Ectodermal cell (in vitro differentiated cells): ENCODE results near the gene LSS.

Source experiments
- H3K27ac ChIP-seq: 2 replicates; pipeline ENCODE4 v1.7.0; 2013; ENCODE audit warnings: mild to moderate bottlenecking, low read depth, low read length; ENCODE audit not compliant: insufficient read depth, poor library complexity, severe bottlenecking
- H3K27me3 ChIP-seq: 2 replicates; pipeline ENCODE4 v1.7.0; 2013; ENCODE audit warnings: mild to moderate bottlenecking, low read length; ENCODE audit not compliant: insufficient read depth, control insufficient read depth, poor library complexity, severe bottlenecking
- H3K36me3 ChIP-seq: one replicate; pipeline ENCODE4 v1.7.0; 2013; ENCODE audit warnings: low read length; ENCODE audit not compliant: control insufficient read depth, insufficient read depth
- H3K4me1 ChIP-seq: one replicate; pipeline ENCODE4 v1.7.0; 2013; ENCODE audit warnings: low read length; ENCODE audit not compliant: control insufficient read depth, insufficient read depth
- H3K4me3 ChIP-seq: 2 replicates; pipeline ENCODE4 v1.7.0; 2013; ENCODE audit warnings: low read depth, low read length, control low read depth; ENCODE audit not compliant: insufficient read depth
- H3K9me3 ChIP-seq: 2 replicates; pipeline ENCODE4 v1.7.0; 2013; ENCODE audit warnings: mild to moderate bottlenecking, low read length, moderate library complexity; ENCODE audit not compliant: control insufficient read depth
- WGBS, 2 experiments: methylation state at CpG; one replicate each; pipeline ENCODE4 v1.1.7; 2013; ENCODE audit warnings: missing lambda C conversion rate in 2 of 2; 5-methylcytosine and 5-hydroxymethylcytosine counted together

Gene LSS

DNA sequence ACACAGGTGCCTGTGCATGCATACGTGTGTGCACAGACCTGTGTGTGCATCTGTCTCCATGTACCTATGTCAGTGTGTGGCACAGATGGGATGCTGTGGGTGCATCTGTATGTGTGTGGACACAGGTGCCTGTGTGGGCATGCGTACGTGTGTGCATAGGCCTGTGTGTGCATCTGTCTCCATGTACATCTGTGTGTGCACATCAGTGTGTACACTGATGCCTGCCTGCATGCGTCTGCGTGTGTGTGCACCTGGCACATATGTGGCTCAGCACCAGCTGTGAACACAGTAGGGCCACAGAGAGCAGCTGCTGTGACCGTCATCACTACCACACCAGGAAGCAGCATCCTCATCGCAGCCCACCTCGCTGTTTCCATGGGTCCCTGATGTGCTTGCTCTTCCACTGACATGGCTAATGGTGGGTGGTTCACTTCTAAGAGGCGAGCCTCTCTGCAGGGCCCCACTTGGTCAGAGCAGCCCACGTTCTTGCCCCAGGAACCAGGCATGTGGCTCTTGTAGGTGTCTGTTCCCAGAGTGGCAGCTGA lies 34.7 kb downstream of the LSS start:
- H3K27me3 ChIP-seq: no peaks in the 10 kb centered on the region
- H3K27ac ChIP-seq: no peak overlapping the region
- WGBS, 2 experiments: 94 to 95% methylated on average over 10 of the region's 10 CpGs
- no peak overlapping the region for H3K4me3 ChIP-seq
- no peaks in the 10 kb centered on the region for H3K9me3 ChIP-seq
- H3K4me1 ChIP-seq: no peaks in the 10 kb centered on the region
- peaks cover 13% of the 10 kb centered on the region for H3K36me3 ChIP-seq

DNA sequence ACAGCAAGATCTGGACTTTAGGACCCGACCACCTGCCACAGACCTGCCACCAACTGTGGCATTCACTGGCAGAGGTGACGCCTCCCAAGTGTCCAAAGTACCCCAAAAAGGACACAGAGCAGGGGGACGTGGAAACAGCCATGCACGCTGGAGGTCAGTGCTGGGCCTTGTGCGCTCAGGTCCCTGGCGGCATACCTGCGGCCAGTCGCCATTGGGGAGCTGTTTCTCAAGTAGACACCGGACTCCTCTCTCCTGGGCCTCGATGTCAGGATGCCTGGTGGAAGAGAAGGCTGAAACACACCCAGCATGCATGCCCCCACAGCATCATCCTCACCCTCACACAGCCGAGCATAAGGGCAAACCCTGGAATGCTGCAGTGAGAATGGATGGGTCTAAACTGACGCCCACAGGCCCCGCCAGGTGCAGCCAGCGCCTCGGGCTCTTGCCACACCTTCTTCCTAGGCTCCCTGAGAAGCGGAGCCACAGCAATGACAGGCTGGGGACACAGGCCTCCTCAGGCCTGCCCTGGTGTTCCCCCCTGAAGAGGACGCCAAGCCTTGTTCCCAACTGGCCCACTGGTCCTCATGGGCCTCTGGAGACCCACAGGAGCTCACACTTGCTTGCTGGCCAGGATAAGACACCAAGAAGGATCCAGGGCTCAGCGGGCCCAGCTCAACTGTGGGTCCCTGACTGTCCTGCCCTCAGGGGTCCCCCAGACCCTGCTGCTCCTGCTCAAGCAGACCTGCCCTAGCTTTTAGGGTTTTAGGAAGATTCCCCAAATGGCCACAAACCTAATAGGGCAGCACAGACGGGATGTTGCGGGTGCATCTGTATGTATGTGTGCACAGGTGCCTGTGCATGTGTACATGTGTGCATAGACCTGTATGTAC lies 36.6 kb downstream of the LSS start:
- no peaks in the 10 kb centered on the region for H3K9me3 ChIP-seq
- H3K27ac ChIP-seq: no peak overlapping the region
- H3K4me3 ChIP-seq: no peak overlapping the region
- WGBS, 2 experiments: 96 to 97% methylated on average over 20 of the region's 20 CpGs
- H3K4me1 ChIP-seq: no peaks in the 10 kb centered on the region
- peaks cover 13% of the 10 kb centered on the region for H3K36me3 ChIP-seq
- H3K27me3 ChIP-seq: no peaks in the 10 kb centered on the region

DNA sequence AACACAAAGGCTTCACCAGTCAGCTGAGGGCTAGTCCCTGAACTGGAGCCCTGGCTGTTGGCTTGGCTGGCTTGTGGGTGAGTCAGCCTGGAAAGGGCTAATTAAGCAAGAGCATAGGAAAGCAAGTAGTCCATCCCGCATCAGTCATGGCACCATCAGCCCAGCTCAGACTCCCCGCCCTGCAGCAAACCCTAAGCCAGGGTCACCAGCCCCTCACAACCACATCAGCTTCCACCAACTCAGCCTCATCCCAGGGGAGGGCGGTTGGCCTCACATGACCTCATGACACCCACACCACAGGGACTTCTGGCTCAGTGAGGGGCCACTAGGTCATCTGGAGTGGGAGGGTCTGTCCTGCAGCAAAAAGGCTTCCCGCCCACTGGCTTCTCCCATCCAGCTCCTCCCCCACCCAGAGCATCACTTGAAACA lies 37.3 kb downstream of the LSS start:
- H3K4me1 ChIP-seq: no peaks in the 10 kb centered on the region
- no peaks in the 10 kb centered on the region for H3K9me3 ChIP-seq
- 91 to 92% methylated on average over 4 of the region's 4 CpGs for WGBS, 2 experiments
- no peaks in the 10 kb centered on the region for H3K27me3 ChIP-seq
- H3K27ac ChIP-seq: no peak overlapping the region
- H3K36me3 ChIP-seq: peaks cover 13% of the 10 kb centered on the region
- no peak overlapping the region for H3K4me3 ChIP-seq

DNA sequence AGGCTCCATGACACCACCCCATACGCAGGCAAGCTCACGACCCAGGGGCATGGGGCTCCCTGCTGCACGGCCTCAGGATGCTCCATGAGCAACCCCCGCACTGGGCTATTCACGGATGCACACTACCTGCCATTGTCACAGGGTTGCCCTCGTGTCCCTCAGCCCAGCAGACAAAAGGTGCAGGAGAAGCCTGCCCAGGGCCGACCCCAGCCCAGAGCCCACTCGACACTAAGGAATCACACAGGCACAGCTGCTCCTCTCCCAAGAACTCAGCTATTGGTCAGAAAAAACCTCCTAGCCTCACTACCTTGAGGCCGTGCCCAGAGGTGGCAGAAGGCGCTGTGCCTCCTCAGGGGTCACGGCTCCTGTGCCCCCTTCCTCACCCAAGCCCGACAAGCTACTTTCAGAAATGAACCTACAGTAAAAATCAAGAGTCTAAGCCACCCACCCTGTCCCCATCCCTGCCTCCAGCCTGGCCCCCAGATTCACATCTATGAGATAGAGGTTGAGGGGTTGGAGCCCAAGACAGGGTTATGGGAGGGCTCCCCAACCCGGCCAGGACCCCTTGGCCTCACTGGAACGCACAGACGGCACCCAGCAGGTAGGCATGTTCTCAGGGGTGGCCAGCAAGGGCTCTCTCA lies 38.0 kb downstream of the LSS start:
- Histone ChIP-seq H3K36me3 (peaks cover 13% of the 10 kb centered on the region), H3K27me3 (no peaks in the 10 kb centered on the region), H3K4me3 (no peak overlapping the region), H3K4me1 (no peaks in the 10 kb centered on the region), H3K27ac (no peak overlapping the region), H3K9me3 (no peaks in the 10 kb centered on the region)
- 93 to 94% methylated on average over 15 of the region's 15 CpGs for WGBS, 2 experiments

DNA sequence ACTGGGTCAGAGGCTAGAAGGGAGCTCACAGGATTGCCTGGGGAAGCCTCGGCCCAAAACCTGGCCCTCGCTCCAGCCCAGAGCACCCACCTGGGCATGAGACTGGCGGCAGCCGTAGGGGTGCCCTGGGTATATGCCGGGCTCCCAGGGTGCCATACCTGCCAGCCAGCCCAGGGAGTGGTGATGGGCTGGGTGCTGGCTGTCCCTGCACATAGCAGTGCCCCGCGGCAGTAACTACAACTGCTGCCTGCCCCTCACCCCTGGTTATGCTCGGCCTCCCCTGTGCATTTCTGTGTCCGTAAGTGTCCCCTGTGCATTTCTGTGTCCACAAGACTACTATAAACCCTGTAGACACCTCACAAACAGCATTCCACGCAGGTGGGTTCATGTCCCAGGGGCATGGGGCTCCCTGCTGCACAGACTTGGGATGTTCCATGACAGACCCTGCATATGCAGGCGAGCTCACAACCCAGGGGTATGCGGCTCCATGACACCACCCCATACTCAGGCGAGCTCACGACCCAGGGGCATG lies 38.5 kb downstream of the LSS start:
- Histone ChIP-seq H3K36me3 (peaks cover 13% of the 10 kb centered on the region), H3K27me3 (no peaks in the 10 kb centered on the region), H3K4me1 (no peaks in the 10 kb centered on the region), H3K4me3 (no peak overlapping the region), H3K27ac (no peak overlapping the region), H3K9me3 (no peaks in the 10 kb centered on the region)
- WGBS, 2 experiments: 94 to 95% methylated on average over 14 of the region's 14 CpGs

DNA sequence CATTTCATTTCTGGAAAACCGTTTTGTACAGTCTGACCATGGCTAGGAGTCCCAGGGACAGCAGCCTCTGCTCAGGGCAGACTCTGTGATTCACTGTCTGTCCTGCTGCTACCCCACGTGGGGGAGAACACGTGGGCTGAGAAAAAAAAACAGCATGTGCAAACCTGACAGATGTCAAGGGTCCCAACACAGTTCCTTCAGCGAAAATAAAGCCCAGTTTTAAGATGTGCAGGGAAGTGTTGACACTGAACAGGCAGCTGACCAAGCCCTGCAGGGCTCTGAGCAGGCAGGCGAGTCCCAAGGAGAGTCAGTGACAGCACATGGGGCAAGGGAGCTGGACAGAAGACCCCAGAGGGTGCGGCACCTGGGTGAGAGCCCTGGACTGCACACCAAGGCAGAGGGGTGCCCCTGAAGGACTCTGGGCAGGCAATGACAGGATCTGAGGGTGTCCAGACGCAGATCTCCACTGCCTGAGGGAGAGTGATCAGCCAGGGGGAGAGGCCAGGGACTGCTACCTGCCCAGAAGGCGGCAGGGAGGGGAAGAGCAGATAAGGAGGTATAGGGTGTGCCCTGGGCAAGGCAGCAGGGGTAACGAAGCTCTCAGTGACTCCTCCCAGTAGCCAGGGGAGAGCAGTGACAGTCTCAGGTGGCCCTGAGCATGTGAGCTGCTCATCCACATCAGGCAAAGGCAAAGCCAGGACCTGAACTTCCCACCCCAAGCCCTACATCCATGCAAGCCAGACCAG lies 39.2 kb downstream of the LSS start:
- H3K4me3 ChIP-seq: no peak overlapping the region
- H3K4me1 ChIP-seq: no peaks in the 10 kb centered on the region
- H3K27ac ChIP-seq: no peak overlapping the region
- WGBS, 2 experiments: 82 to 86% methylated on average over 9 of the region's 9 CpGs
- no peaks in the 10 kb centered on the region for H3K27me3 ChIP-seq
- H3K9me3 ChIP-seq: no peaks in the 10 kb centered on the region
- peaks cover 10% of the 10 kb centered on the region for H3K36me3 ChIP-seq

DNA sequence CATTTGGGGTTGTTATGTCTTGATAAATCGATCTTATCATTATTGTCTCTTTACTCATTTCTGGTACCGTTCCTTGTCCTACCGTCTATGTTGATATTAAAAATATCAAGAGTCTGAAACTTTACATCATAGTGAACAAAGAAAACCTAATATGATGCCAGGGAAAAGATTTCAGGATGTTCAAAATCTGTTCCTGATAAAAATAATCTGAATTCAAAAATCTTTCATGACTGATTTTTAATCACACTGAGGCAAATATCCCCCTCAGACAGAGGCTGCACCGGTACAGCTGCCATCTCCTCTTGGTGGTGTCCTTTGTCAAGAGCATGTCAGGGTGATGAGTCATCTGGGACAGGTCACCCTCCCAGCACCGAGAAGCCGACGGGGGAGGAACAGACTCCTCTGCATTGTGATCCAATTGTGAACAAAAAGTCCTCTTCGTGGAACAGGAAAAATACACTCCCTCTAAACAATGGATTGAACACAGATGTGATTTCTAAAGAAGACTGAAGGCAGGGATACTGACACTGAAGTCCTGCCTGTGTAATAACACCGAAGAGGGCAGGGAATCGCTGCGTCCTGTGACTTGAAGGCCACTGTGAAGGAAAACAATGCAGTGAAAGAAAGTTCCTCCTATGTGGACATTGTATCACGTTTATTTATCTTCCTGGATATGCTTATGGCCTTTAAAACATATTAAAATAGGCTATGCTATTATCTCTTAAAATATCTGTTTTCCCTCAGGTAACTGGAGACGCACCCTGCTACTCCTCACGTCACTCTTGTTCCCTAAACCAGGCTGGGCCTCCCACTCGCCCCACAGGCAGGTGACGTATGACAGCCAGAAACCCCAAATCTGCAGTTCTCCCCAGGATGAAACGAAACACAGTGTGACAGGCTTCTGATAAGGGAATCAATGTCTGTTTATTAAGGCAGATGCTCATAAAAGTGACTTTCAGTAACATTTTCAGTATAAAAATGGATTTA lies 40.1 kb downstream of the LSS start:
- Histone ChIP-seq H3K4me3 (no peak overlapping the region), H3K4me1 (no peaks in the 10 kb centered on the region), H3K27ac (no peak overlapping the region), H3K36me3 (peaks cover 6% of the 10 kb centered on the region), H3K9me3 (no peaks in the 10 kb centered on the region), H3K27me3 (no peaks in the 10 kb centered on the region)
- 62 to 72% methylated on average over 14 to 17 of the region's 17 CpGs for WGBS, 2 experiments

DNA sequence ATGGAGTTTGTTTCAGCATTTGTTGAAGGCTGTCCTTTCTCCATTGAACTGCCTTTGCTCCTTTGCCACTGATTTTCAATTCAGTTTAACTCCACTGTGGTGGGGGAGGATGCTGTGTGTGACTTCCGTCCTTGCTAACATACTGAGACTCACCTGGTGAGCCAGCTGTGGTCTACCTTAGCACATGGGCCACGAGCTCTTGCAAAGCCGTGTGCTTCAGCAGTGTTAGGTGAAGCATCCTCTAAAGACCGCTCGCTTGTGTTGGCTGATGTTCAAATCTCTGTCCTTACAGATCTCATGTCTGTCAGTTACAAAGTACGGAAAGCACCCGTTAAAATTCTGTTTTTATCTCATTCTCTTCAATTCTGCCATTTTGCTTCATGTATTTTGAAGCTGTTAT lies 40.8 kb downstream of the LSS start:
- peaks cover 6% of the 10 kb centered on the region for H3K36me3 ChIP-seq
- no peak overlapping the region for H3K27ac ChIP-seq
- no peaks in the 10 kb centered on the region for H3K4me1 ChIP-seq
- H3K4me3 ChIP-seq: no peak overlapping the region
- no peaks in the 10 kb centered on the region for H3K9me3 ChIP-seq
- 92 to 97% methylated on average over 7 of the region's 7 CpGs for WGBS, 2 experiments
- no peaks in the 10 kb centered on the region for H3K27me3 ChIP-seq

DNA sequence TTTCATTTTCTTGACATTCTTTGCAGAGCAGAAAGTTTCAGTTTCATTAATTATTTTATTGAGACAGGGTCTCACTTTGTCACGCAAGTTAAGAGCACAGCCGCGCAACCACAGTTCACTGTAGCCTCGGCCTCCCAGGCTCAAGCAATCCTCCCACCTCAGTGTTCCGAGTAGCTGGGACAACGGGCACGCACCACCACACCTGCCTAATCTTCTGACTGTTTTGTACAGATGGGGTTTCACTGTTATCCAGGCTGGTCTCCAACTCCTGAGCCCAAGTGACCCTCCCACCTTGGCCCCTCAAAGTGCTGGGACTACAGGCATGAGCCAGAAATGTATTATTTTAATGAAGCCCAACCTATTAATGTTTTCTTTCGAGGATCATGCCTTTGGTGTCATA lies 41.3 kb downstream of the LSS start:
- WGBS, 2 experiments: 93 to 97% methylated on average over 8 of the region's 8 CpGs
- H3K36me3 ChIP-seq: peaks cover 6% of the 10 kb centered on the region
- no peak overlapping the region for H3K4me3 ChIP-seq
- no peak overlapping the region for H3K27ac ChIP-seq
- H3K4me1 ChIP-seq: no peaks in the 10 kb centered on the region
- no peaks in the 10 kb centered on the region for H3K27me3 ChIP-seq
- H3K9me3 ChIP-seq: no peaks in the 10 kb centered on the region
